HUDEP-2 (cell line): Measurements from ENCODE around the gene LEKR1.
"Not testable (repeated sequence)": the region's sequence is repeated elsewhere in the genome, so short reads cannot be mapped to it uniquely, and the experiment has no call there.

Source experiments
- DNase-seq, 76 experiments: peaks; one replicate each; lab custom pipeline; 2025; ENCODE audit not compliant: unreplicated experiment in 76 of 76; lab: John Stamatoyannopoulos, UW

The LEKR1 gene

DNA sequence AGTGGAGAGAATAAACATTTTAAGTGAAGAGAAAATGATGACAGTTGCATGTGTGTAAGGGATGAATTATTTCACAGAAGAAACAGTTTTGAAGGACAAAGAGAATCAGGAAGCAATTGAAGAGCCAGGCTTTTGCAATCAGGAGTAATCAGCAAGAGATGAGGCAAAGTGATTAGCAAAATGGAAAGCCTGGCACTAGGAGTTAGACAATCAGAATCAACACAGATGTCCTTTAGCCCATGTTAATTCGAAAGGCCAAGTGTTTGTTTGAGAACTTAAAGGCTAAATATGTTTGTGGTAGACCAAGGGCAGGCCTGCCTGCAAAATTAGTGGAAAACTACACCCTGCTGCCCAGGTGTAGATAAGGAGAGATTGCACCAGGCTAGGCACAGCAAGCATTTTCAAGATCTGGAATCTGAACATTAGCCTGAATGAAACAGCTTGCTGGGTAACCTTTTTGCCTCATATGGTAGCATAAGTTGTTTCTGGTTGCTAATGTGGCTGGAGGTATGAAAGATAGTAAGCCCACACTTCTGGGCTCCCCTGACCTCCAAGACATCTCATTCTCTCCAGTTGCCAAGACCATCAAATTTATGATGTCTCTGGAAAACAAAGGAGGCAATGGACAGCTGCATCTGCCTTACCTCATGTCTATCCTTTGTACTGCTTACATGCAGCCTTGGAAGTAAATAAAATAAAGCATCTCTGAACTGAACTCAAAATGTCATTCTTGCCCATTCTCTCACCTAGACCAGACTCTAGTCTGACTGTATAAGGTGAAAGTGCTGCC, 22.0 kb upstream of the LEKR1 start:
- DNase-seq, result peak in 4 of 76 experiments; percentile 13 to 25 (median 18)

GRCh38 chr3:156806698-156807097, 19.5 kb upstream of the LEKR1 start:
- no peak for DNase-seq

DNA sequence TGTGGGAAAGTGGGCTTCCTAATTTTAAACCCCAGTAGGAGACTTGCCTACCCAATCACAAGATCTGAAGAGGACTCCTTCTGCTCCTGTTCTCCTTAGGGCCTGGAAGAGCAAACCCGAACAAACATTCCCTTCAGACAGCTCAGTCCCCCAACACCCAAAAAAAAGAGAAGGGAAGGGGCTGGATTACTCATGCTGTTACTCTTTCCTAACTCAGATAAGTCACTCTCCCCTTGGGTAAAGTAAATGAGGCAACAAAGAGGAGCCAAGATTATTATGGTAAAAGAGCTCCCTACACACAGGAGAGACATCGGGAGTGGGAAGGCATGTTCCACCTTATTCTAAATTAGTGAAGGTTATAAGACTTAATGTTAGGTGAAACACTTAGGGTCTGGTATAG, 18.1 kb upstream of the LEKR1 start:
- no peak for DNase-seq

GRCh38 chr3:156811089-156811862, 14.9 kb upstream of the LEKR1 start:
- DNase-seq, result no peak

DNA sequence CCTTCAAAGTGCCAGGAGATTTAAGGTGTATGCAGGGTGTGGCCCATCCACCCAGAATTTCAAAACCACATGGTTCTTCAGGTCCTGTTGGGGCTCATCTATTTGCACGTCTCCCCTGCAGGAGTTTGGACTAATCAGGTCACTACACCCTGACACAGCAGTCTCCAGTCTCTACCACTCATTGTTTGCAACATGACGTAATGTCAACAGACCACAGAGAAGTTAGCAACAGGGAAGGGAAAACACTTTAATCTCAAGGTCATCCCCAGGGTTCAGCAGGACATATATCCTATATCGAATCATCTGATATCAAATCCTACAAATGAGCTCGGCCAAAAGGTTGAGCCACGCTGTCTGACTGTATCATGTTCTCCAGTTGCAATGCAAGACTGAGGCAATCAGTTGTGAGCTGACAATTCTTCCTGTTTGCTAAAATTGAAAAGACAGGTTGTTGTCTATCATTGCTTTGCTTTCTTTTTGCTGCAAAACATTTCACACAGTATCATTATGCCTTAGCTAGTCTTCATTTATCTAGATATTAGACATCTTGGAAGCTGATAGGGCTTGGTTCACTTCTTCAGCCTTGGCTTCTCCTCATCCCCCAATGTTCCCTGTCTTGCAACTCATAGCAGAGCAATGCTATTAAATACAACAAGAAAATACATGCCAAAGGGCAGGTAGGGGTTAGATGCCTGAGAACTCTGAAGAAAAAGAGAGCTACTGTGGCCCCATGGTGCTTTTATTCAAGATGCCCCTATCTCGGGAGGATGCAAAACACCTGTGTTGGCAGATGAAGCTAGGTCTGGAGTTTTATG, 13.4 kb upstream of the LEKR1 start:
- DNase-seq, result peak in 9 of 76 experiments; percentile 7 to 62 (median 37)

- no peak for DNase-seq
Measured at GRCh38 chr3:156814295-156814694, 11.9 kb upstream of the LEKR1 start.

GRCh38 chr3:156816091-156816793, 9.9 kb upstream of the LEKR1 start:
- DNase-seq, result peak in 13 of 76 experiments; percentile 9 to 57 (median 38)

GRCh38 chr3:156816794-156817645, 9.1 kb upstream of the LEKR1 start:
- peak in 71 of 76 experiments; percentile 10 to 84 (median 64) for DNase-seq

DNA sequence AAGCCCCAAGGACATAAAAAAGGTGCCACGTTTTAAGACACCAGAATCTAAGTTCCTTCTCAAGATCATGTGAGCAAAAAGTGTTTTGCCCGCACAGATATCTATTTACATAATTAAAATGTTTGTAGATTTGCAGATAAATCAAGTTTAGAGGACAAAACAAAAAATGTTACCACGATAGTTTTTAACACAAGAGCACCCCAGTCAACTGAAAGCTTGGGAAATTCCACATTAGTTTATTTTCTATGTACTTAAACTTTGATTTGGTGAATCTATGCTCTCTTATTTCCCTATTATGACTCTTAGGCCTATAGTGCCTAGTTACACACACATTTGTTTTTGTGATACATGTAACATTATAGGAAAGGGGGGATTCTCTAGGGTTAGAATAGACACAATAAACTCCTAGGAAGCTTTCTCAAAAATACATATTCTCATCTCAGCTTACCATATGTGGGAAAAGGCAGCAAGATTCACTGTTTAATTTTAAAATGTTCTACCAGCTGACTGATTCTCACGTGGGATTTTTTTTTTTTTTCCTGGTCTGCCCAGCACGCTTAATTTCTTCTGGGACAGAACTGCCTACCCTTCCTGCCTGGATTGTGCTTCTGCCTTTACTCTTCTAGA, 8.4 kb upstream of the LEKR1 start:
- DNase-seq, result no peak

DNA sequence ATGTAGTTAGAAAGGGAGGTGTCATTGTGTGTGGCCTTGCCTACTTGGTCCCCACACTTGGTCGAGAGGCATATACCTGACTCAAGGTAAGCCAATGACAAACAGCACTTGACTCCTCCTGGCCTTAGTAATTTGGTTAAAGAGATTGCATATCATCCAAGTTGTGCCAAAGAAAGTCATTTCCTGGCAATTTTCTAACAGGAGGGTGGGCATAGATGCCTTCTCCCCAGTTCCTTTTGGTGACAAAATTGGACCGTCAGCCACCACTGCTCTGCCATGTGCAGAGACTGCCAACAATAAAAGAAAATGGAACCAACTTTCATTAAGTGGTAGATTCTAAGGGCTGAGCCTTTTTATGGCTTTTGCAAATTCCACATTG, 7.9 kb upstream of the LEKR1 start:
- no peak for DNase-seq

DNA sequence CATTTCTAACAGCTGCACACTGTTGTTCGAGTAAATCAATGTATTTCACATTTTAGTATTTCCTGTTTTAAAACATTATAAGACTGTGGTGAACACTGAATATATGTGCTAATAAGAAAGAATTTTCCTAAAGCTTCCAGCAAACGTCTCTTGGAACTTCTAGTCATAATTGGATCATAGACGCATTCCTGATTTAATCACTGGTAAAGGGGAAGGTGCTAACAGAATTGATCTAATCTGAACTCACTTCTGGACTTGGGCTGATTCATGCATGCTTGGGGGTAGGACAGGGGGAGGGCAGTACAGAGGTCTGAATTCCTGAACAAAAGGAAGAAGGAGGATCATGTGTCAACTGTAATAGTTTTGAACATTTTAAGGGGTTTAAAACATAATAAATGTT, 7.3 kb upstream of the LEKR1 start:
- no peak for DNase-seq

DNA sequence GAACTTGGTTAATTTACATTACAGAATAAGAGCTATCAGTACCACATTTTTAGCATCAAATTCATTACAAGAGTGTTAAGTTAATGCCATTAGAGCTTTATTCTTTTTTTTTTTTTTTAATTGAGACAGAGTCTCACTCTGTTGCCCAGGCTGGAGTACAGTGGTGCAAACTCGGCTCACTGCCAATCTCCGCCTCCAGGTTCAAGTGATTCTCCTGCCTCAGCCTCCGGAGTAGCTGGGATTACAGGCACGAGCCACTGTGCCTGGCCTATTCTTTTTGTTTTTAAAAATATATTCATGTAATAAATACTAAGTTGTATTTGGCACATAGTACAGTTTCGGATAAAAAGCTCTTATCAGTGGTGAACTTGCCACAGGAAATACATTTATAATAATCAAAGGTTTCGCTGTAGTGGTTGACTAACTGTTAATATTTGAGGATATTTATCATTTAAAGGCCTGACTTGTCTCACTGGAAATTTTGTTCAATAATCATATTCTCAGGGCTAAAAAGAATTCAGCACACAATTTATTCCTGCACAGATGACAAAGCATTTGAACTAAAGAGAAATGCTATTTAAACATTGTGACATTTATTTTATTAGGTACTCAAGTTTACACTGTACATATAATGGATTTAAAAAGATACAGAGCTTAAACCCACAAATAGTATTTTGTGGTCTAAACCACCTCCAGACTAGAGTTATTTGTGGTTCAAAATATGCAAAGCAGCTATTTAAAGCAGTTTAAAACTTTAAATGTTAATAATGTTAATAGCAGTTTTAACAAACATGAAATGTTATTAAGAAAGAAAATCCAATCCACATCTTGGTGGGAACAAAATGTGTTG, 6.1 kb upstream of the LEKR1 start:
- DNase-seq, result no peak

DNA sequence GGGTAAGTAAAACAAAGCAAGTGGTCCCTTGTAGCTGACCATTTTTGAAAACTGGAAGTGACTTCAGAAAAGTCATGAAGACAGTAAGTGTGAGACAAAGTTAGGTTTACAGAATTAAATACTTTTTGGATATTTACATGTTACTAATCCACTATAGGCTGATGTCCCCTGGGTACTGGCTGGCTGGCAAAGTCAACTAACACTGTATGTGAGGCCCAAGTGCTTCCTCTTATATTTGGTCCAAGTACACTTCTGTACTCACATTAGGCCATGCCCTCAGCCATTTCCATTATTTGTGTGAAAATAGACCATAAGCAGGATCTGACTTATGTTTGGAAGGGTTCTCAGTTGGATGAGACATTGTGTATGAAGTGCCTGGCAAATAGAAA, 5.5 kb upstream of the LEKR1 start:
- DNase-seq, result no peak

DNA sequence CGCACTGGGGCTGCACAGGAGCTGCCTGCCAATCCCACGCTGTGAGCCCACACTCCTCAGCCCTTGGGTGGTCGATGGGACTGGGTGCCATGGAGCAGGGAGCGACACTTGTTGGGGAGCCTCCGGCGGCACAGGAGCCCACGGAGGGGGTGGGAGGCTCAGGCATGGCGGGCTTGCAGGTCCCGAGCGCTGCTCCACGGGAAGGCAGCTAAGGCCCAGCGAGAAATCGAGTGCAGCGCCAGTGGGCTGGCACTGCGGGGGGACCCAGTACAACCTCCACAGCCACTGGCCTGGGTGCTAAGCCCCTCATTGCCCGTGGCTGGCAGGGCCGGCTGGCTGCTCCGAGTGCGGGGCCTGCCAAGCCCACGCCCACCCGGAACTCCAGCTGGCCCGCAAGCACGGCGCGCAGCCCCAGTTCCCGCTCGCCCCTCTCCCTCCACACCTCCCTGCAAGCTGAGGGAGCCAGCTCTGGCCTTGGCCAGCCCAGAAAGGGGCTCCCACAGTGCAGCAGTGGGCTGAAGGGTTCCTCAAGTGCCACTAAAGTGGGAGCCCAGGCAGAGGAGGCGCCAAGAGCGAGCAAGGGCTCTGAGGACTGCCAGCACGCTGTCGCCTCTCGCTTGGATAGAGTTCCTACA, 3.4 kb upstream of the LEKR1 start:
- DNase-seq, result not testable (repeated sequence)

DNA sequence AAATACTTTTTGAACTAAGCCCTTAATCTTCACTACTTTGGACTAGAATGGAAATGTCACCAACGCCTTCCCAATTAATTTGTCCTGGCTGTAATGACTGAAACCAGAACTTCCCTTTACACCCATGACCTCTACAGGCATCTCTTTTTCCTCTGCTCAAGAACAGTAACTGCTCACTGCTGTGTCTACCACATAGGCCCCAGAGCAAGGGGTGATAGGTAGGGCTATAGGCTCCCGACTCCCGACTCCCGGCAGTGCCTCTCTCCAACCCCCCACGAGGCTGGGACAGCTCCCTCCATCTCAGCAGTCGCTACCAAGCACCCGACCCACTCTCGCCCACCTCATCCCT, 384 bp upstream of the LEKR1 start:
- peak in 5 of 76 experiments; percentile 42 to 64 (median 60) for DNase-seq

DNA sequence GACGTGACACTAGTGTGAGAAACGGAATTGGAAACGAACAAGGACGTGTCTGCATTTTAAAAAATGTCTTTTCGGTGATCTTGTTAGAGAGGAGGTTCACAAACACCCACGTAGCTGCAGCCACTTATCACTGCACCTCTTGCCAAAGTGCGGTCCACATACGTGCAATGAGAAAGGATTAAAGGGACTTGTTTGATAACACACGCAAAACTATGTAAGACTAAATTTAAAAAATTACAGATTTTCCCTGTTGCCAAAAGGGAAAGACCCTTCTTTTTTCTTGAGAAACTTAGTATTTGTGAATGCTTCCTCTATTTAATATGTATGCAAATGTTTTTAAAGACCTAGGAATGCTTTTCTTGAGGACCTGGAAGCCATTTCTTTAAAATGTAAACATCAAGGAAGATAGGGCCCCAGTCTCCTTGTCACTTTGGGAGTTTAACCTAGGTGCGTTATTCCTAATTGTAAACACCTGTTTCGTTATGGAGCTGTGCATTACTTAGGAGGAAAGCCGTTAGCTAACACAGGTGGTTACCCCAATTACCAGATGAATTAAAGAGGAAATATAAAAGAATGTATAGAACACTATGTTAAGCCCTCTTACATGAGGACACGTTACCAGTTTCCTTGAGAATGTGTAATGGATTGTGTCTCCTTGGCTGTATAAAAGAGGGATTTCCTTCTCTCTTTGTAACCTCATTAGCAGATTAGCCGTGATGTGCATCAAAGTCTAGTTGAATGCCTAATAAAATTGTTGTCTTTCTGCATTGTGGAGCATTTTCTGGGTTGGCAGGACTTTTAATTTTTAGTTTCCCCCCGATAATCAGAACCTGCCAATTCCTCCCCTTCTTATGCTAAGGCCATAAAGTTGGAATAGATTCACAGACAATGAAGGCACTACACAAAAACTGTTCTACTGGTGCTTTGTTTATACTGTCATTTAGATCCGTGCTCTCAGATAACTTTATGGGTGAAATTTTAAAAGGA, 1.0 kb downstream of the LEKR1 start:
- peak in 9 of 76 experiments; percentile 3 to 55 (median 26) for DNase-seq

GRCh38 chr3:156831006-156831405, 4.9 kb downstream of the LEKR1 start:
- no peak for DNase-seq
